HG03025 (cell line): ENCODE measurements around the gene STK32C.
"Not testable (repeated sequence)": the region's sequence is repeated elsewhere in the genome, so short reads cannot be mapped to it uniquely, and the experiment has no call there.

Experiments
- ATAC-seq: cut with Tn5 transposase; IDR thresholded peaks from one replicate; pipeline ENCODE4 v1.9.1; 2021; ENCODE audit warnings: mild to moderate bottlenecking, moderate library complexity; ENCODE audit not compliant: unreplicated experiment, low FRiP score

Gene STK32C

DNA sequence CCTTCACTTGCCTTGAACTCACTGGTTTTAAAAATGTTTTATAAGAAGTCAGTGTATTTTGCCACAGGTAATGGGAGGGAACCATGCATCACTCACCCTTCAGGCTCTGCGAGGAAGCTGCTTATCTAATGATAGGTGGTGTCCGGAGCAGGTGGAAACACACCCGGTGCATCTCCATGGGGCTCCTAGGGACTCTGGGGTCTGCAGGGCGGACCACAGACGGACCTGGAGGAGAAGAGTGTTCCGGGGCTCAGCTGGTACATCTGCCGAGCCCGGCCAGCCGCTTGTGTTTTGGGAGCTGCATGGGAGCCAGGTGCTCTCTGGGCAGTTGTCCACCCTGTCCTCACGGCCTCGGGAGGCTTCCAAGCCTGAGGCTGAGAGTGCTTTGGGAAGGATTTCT lies 31.5 kb upstream of the STK32C start:
- no peak for ATAC-seq

DNA sequence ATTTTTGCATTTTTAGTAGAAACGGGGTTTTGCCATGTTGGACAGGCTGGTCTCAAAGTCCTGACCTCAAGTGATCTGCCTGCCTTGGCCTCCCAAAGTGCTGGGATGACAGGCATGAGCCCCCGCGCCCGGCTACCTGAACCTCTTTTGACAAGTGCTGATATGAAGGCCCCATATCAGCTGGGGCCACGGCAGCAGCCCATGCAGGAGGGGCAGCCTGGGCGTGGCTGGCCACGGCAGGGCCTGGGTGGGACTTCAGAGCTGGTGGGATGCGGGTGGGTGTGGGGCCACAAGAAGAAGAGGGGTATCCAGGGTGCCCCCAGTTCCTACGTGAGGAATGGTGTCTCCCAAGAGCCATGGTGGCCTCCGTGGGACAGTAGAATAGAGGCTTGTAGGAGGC lies 31.1 kb upstream of the STK32C start:
- ATAC-seq: no peak

DNA sequence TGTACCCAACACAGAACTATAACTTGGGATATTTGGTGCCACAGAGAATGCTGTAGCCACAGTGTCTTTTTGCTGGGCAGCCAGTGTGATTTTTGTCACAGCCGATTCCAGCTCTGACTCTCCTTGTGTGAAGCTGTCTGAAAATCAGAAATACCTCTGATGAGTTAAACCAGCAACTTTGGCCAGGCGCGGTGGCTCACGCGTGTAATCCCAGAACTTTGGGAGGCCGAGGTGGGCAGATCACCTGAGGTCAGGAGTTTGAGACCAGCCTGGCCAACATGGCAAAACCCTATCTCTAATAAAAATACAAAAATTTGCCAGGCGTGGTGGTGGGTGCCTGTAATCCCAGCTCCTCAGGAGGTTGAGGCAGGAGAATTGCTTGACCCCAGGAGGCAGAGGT lies 30.1 kb upstream of the STK32C start:
- ATAC-seq: not testable (repeated sequence)

DNA sequence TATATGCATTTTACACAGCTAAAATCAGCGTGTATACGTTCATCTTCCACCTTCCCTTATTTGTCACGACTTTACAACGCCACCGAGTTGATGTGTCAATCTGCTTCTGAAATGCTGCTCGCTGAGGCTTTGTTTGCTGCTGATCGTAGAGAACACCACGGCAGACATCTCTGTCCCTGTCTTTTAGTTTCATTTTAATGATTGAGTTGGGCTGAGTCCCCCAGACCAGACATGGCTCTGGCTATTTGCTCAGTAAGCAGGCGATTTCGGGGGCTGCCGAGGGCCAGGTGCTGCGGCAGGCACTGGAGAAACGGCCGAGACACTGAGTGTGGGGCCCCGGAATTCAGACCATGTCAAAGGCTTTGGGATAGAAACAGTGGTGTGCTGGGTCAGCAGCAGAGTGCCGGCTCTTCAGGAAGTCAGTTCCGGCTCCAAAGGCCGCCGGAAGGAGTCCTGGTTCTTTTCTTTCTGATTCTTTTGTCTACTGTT lies 29.2 kb upstream of the STK32C start:
- ATAC-seq: no peak

DNA sequence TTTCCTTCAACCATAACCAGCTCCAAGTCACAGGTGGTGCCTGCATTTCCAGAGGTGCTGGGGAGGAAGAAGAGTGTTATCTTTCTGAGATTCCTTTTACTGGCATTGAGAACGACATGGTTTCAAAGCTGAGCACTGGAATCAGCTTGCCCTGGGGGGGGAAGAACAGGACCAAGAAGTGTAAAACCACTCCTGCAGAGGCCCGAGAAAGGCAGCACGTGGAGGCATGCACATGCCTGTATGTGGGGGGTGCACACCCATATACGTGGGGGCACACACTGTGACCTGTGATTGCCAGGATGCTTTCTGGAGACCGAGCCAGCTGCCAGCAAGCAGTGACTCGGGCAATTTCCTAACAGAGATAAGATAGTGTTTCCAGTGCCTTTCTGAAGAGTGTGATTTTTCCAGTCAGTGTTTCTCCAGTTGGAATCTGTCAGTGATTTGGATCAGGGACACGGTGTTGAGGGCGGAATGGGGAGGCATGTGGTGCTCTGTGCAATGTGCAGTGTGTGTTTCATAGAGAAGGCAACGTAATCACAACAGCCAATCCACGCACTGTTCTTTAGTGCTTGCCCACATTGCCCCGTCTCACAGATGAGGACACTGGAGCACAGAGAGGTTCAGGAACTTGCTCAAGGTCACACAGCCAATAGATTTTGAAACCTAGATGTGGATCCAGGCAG lies 28.5 kb upstream of the STK32C start:
- ATAC-seq: no peak

DNA sequence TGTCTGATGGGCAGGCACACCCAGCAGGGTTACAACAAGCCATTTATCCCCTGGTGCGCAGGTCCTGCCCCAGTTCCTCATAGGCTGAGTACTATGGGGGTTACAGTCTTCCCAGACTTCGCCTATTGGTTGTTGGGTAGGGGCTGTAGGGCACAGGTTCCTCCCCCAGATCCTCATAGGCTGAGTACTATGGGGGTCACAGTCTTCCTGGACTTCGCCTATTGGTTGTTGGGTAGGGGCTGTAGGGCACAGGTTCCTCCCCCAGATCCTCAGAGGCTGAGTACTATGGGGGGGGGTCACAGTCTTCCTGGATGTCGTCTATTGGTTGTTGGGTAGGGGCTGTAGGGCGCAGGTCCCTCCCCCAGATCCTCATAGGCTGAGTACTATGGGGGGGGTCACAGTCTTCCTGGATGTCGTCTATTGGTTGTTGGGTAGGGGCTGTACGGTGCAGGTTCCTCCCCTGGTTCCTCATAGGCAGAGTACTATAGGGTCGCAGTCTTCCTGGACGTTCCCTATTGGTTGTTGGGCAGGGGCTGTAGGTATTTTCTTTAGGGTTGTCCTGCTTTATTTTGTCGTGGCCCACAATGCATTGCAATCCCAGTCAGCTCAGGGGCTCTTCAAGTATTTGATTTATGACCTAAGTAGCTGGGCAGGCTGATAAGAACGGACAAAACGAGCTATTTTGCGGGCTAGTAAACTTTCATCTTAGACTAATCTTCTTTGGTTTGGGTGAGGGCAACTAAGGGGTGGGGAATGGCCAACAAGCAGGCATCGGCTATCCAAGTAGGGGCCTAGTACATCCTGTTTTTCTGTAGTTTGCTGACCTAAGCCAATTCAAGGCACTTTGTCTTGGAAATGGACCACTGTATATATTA lies 27.7 kb upstream of the STK32C start:
- ATAC-seq: no peak

DNA sequence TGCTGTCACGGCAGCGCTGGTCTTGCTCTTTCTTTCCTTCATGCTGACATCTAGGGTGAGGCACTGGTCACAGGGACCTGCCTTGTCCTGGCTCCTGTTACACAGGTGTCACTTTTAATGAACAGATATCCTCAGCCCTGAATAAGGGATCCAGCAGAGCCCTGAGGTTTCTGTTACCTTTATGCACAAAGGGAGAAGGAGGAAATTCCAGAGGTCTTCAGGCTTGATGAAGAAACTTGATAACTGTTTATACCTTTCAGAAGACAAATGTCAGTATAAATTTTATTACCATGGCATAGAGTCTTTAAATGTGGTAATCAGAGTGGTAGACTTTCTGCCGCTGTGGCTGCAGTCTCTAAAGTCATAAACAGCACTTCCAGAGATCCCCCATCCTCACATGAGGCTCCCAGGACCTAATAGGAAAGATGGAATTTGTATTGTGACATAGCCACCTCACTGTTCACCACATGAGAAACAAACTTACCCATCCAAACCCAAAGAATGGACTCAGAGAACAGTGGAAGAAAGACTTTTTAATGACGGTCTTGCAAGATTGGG lies 27.0 kb upstream of the STK32C start:
- no peak for ATAC-seq

DNA sequence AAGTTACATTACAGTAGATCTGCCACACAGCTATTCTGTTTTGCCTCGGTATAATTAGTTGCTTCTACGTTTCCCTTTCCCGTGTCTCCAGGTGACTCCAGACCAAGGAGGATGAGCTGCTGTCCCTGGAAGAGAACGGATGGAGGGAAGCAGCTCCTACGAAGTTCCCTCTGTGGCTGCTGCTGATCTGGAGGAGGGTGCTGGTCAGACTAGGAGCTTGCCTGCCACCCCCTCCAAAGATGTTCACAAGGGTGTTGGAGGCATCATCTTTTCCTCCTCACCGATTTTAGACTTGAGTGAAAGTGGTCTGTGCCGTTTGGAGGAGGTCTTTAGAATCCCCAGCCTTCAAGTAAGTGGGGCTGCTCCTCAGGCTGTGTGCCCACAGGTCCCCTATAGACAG lies 25.6 kb upstream of the STK32C start:
- no peak for ATAC-seq

DNA sequence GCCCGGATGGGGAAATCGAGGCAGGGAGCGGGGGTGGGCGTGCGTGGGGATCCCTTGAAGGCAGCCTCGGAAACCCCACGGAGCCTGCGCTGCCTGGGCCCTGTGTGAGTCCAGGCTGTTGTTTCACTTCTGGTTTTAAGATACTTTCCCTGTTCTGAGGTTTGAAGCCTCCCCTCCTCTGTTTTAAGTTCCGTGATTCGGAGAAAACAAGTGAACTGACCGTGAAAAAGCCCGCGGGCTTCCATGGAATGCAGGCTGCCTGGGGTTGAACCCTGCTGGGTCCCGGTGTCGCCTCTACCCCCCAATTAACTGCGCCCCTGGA lies 24.6 kb upstream of the STK32C start:
- peak; percentile 57 for ATAC-seq

DNA sequence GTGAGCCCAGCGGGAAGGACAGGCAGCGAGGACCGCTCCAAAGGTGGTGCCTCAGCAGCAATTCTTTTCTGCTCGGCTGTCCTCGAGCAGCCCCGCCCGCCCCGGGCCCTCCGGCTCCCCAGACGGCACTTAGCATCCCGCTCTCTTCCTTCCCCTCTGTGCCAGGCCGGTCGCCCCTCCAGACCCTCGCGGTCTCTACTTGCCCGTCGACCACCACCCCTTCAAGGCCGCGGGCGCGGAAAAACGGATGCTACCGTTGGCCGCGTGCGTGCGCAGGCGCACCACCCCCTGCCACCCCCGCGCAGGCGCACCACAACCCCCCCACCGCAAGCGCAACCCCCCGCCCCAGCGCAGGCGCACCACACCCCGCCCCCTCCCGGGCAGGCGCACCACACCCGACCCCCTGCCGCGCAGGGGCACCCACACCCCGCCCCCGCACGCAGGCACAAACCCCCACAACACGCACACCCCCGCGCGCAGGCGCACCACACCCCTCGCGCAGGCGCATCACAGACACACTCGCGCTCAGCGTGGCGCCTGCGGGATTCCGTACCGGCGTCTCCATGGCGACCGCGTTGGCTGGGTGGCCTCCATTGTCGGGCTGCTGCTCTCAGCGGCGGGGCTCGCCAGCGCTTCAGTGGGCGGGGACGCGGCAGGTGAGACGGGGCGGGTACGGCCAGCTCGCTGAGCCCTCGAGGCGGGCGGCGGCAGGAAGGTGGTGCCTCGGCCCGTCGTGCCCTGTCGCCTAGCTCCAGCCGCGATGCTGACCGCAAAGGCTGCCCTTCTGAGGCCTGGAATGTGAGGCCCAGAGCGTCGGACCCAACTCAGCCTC lies 24.1 kb upstream of the STK32C start, which contains the start of gene LRRC27:
LRRC27 (plus strand) TSS at position 593 of the 832 bp plus-strand sequence. CDS start 1,332 bp downstream, outside the sequence.
- peak; percentile 74 for ATAC-seq

DNA sequence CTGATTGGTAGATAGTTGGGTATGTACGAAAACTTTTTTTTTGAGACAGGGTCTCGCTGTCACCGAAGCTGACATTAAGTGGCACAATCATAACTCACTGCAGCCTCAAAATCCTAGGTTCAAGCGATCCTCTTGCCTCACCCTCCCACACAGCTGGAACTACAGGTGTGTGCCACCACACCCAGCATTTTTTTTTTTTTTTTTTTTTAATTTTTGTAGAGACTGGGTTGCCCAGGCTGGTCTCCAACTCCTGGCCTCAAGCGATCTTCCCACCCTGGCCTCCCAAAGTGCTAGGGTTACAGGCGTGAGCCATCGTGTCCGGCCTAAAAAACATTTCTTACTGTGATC lies 22.7 kb upstream of the STK32C start:
- no peak for ATAC-seq

DNA sequence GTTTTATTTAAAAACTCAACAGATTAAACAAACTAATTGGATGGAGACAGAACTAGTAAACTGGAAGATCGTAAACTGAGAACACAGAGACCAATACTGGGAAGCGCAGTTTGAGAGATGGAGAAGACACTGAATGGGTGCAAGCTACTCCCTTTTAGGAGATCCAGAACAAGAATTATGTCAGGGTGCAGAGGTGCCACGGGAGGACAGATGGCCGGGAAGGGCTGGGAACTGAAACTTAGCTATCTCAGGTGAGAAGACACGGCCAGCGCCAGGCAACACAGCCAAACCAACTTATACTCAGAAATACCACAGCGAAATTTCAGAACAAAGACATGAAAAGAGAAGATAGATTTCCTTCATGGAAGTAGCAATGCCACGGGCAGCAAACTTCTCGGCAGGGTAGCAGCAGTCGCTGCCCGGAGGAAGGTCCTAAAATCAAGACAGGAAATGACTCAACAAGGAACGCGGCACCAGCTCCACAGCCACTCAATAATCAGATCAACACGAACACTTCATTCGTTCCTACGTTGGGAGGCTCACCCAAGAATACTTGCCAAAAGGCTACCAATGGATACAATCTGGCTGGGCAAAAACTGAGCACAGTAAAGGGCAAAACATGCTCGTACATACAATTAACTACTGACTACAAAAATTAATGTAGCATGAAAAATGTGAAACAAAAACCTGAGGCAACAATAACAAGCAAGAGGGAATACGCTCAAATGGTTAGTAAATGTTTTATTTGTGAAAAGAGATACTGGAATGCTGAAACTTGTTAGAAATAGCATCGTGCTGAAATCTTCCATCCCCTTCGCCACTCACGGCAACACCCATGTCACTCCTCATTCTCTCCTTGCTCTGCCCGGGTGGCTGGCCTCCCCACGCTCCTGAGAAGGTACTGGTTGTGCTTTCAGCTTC lies 22.1 kb upstream of the STK32C start:
- no peak for ATAC-seq

DNA sequence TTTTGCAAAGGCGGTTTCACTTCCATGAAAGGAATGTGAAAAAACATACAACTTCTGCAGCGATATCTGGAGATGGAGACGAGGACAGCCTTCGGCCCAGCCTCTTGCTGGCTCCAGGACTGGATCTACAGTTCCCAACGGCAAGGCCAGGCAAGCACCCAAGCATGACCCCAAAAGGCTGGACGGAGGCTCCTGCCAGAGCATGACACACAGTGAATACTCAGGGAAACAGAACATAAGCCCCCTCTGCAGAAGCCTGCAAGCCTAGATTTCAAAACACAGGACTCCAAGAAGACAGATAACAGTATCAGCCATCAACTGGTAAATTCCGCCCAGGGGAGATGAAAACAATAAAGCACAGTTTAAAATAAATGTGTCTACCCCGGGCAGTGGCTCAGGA lies 21.0 kb upstream of the STK32C start:
- ATAC-seq: no peak

DNA sequence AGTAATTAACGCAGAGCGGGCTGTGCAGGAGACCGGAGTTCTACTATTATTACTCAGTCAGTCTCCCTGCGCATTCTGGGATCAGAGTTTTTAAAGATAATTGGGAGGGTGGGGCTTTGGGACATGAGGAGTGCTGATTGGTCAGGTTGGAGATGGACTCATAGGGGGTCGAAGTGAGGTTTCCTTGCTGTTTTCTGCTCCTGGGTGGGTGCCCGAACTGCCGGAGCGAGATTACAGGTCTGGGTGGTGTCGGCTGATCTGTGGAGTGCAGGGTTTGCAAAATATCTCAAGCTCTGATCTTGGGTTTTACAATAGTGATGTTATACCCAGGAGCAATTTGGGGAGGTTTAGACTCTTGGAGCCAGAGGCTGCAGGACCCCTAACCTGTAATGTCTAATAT lies 20.4 kb upstream of the STK32C start:
- ATAC-seq: no peak

DNA sequence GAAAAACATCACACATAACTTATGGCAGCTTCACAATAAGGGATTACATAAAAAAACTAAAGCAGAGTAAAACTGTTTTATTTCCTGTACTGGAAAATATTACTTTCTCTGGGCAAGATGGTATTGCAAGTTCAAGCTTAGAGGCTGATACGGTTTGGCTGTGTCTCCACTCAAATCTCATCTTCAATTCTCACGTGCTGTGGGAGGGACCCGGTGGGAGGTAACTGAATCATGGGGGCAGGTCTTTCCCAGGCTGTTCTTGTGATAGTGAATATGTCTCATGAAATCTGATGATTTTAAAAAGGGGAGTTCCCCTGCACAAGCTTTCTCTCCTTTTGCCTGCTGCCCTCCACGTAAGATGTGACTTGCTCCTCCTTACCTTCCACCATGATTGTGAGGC lies 19.2 kb upstream of the STK32C start:
- ATAC-seq: no peak

DNA sequence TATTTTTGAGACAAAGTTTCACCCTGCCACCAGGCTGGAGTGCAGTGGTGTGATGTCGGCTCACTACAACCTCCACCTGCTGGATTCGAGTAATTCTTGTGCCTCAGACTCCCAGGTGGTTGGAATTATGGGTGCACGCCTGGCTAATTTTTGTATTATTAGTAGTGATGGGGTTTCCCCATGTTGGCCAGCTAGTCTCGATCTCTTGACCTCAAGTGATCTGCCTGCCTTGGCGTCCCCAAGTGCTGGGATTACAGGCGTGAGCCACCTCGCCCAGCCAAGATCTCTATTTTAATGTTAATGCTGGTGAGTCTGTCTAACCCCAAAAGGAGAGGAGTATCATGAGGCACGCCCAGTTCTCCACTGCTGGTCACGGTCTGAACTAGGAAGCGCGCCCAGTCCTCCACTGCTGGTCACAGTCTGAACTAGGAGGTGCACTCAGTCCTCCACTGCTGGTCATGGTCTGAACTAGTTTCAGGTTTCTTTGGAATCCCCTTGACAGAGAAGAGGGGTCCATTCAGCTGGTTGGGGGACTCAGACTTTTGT lies 18.7 kb upstream of the STK32C start:
- ATAC-seq: no peak

DNA sequence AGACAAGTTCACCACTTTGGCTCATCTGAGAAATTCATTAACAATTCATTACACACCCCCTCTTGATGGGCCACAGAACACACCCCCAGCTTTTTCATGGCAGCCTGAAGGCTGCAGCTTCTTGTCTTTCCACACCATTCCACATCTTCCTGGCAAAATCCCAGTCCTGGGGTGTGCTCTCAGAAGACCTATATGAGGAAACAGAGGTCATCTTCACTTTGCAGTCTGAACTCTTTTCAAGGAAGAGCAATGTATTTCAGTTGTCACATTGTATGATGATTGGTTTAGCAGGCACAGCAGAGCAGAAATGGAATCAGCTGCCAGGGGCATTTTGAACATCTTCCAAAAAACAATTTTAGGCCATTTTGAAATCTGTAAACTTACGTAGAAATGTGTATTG lies 16.4 kb upstream of the STK32C start:
- no peak for ATAC-seq

DNA sequence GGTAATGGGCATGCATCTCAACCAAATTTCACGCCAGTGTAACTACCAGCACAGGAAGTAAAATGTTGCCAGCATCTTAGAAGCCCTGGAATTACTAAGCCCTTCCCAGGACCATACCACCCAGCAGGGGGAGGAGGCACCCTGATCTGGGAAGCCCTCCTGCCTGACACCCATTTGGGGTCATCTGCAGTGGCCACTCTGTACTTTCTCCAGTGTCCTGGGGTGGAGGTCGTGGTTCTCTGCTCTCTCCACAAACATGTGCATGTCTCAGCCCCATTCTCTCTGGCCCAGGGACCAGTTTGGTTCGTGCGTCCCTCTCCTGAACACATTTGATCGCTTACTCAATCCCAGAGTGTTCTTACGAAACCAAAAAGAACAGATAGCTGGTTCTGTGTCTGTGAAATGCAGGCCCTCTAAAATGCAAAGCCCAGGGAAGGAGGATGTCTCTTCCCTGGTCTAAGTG lies 14.9 kb upstream of the STK32C start:
- ATAC-seq: no peak

DNA sequence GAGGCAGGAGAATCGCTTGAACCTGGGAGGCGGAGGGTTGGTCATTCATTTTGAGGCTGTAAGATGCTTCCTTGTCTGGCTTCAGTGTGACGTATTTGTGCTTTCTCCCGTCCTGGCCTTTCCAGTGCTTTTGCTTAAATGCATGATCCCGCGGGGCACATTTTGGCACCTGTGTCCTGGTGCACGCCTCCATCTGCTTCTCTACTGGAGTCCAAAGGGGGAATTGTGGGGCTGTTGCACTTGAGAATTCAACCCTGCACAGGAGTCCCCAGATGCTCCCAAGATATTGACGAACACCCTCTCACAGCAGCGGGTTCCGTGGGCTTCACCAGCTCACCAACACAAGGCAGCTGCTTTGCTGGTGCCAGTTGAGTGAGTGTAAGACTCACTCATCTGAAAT lies 14.0 kb upstream of the STK32C start:
- ATAC-seq: no peak
